BJ (cell line): Measurements from ENCODE around the gene CADM2. TPM values are rescaled to one million over a fixed set of nuclear protein-coding genes. Genes with fewer than 3 reads are reported as not detected.

Experiments used
- CTCF ChIA-PET: fragments of 350-600 bp; formaldehyde crosslinking; extraction: SDS; loops from one replicate; lab custom pipeline; 2021; ENCODE audit warnings: antibody characterized with exemption, inconsistent platforms; lab: Yijun Ruan, JAX
- POLR2A ChIA-PET: fragments of 300-600 bp; sonication (Branson Sonifier 250); formaldehyde crosslinking; extraction: SDS; loops from one replicate; lab custom pipeline; 2021; ENCODE audit warnings: antibody characterized with exemption; lab: Charles Lee
- DNase-seq: peaks from one replicate; pipeline ENCODE4 v3.0.0-alpha.2; 2011; ENCODE audit warnings: low read depth
- H3K27me3 ChIP-seq: 2 replicates; pipeline ENCODE4 v1.6.0; 2011; ENCODE audit warnings: low read length; ENCODE audit not compliant: control insufficient read depth, insufficient read depth
- H3K36me3 ChIP-seq: 2 replicates; pipeline ENCODE4 v1.5.1; 2011; ENCODE audit warnings: low read length; ENCODE audit not compliant: control insufficient read depth, insufficient read depth
- H3K4me3 ChIP-seq: 2 replicates; pipeline ENCODE4 v1.5.1; 2011; ENCODE audit warnings: low read depth, mild to moderate bottlenecking, control low read depth, low read length
- CTCF ChIP-seq: IDR thresholded peaks from 2 replicates; pipeline ENCODE4 v1.5.1; 2011; ENCODE audit warnings: low read depth, mild to moderate bottlenecking, control low read depth, inconsistent platforms, low read length, moderate library complexity; ENCODE audit not compliant: insufficient read depth
- polyA plus RNA-seq: library from polyadenylated mRNA; depleted of rRNA; stranded (reverse); fragments of >200 nt; gene quantifications from 2 replicates; pipeline ENCODE4 v1.2.3, GENCODE V29; 2011

CADM2 gene
- polyA plus RNA-seq, 1 experiment, result not detected

- H3K36me3 ChIP-seq, result no peaks in the 10 kb centered on the region
- no peaks in the 10 kb centered on the region for H3K27me3 ChIP-seq
- POLR2A ChIA-PET, result no interaction called here
- CTCF ChIA-PET, result no interaction called here
- TF ChIP-seq CTCF, result no peak
- no peak overlapping the region for H3K4me3 ChIP-seq
- no peak for DNase-seq
These were observed 767.5 kb downstream of the CADM2 start for GRCh38 chr3:85726241-85726640.

GRCh38 chr3:85737846-85738245, 779.1 kb downstream of the CADM2 start:
- Histone ChIP-seq H3K27me3 (no peaks in the 10 kb centered on the region), H3K4me3 (no peak overlapping the region), H3K36me3 (no peaks in the 10 kb centered on the region)
- no peak for TF ChIP-seq CTCF
- no peak for DNase-seq
- CTCF ChIA-PET, result no interaction called here
- POLR2A ChIA-PET, result no interaction called here

- CTCF ChIA-PET, result no interaction called here
- TF ChIP-seq CTCF, result no peak
- Histone ChIP-seq H3K36me3 (no peaks in the 10 kb centered on the region), H3K4me3 (no peak overlapping the region), H3K27me3 (no peaks in the 10 kb centered on the region)
- DNase-seq, result no peak
- POLR2A ChIA-PET, result no interaction called here
These were observed 781.8 kb downstream of the CADM2 start for GRCh38 chr3:85740561-85740960.

- no peak for DNase-seq
- ChIA-PET POLR2A (no interaction called here), CTCF (no interaction called here)
- Histone ChIP-seq H3K27me3 (no peaks in the 10 kb centered on the region), H3K36me3 (no peaks in the 10 kb centered on the region), H3K4me3 (no peak overlapping the region)
- TF ChIP-seq CTCF, result no peak
These were observed 799.7 kb downstream of the CADM2 start for GRCh38 chr3:85758442-85758841.

- ChIA-PET POLR2A (no interaction called here), CTCF (no interaction called here)
- no peak for TF ChIP-seq CTCF
- no peak overlapping the region for H3K4me3 ChIP-seq
- no peaks in the 10 kb centered on the region for H3K27me3 ChIP-seq
- no peaks in the 10 kb centered on the region for H3K36me3 ChIP-seq
- DNase-seq, result no peak
These were observed 801.6 kb downstream of the CADM2 start for GRCh38 chr3:85760342-85760741.
